HG03280 (cell line): ENCODE measurements around the gene EWSR1.
"Not testable (repeated sequence)": the region's sequence is repeated elsewhere in the genome, so short reads cannot be mapped to it uniquely, and the experiment has no call there.

Source experiments
- ATAC-seq: cut with Tn5 transposase; IDR thresholded peaks from one replicate; pipeline ENCODE4 v1.9.1; 2021; ENCODE audit warnings: mild to moderate bottlenecking, moderate library complexity; ENCODE audit not compliant: unreplicated experiment

Gene EWSR1

GRCh38 chr22:29245626-29246385 is 22.3 kb upstream of the EWSR1 start:
- ATAC-seq = peak; percentile 50

- not testable (repeated sequence) for ATAC-seq
Observed at GRCh38 chr22:29247891-29248290, 20.2 kb upstream of the EWSR1 start.

GRCh38 chr22:29251265-29251664 is 16.8 kb upstream of the EWSR1 start:
- ATAC-seq = no peak

- ATAC-seq = no peak
Observed at GRCh38 chr22:29251981-29252911, 15.8 kb upstream of the EWSR1 start.

- no peak for ATAC-seq
Observed at GRCh38 chr22:29253561-29254285, 14.3 kb upstream of the EWSR1 start.

- ATAC-seq = no peak
Observed at GRCh38 chr22:29254286-29254660, 13.8 kb upstream of the EWSR1 start.

GRCh38 chr22:29255064-29255621 is 12.9 kb upstream of the EWSR1 start:
- ATAC-seq = no peak

GRCh38 chr22:29256606-29257325 is 11.3 kb upstream of the EWSR1 start:
- ATAC-seq = no peak

GRCh38 chr22:29257751-29258181 is 10.3 kb upstream of the EWSR1 start:
- ATAC-seq = no peak

GRCh38 chr22:29258407-29259252 is 9.4 kb upstream of the EWSR1 start:
- ATAC-seq = no peak

- no peak for ATAC-seq
Observed at GRCh38 chr22:29259253-29259899, 8.7 kb upstream of the EWSR1 start.

- no peak for ATAC-seq
Observed at GRCh38 chr22:29260031-29260560, 8.0 kb upstream of the EWSR1 start.

- no peak for ATAC-seq
Observed at GRCh38 chr22:29260601-29261315, 7.3 kb upstream of the EWSR1 start.

GRCh38 chr22:29263791-29264276 is 4.2 kb upstream of the EWSR1 start:
- ATAC-seq = no peak

GRCh38 chr22:29265305-29265704 is 2.8 kb upstream of the EWSR1 start:
- ATAC-seq = no peak

GRCh38 chr22:29265929-29266328 is 2.1 kb upstream of the EWSR1 start:
- no peak for ATAC-seq

GRCh38 chr22:29266564-29267461 is 1.3 kb upstream of the EWSR1 start:
- no peak for ATAC-seq
